GM12878 (cell line): ENCODE measurements around the gene ACSF2. TPM values are rescaled to one million over a fixed set of nuclear protein-coding genes. Genes with fewer than 3 reads are reported as not detected.
A peak's percentile ranks its signal among the peaks of the same experiment; 100 is the strongest.

ENCODE experiments used
- ATF7 ChIP-seq: fragments of 450-650 bp; IDR thresholded peaks from 2 replicates; pipeline ENCODE4 v1.6.1; 2016; ENCODE audit warnings: low read depth, mild to moderate bottlenecking
- BCL3 ChIP-seq: IDR thresholded peaks from 2 replicates; pipeline ENCODE4 v1.6.1; 2011; ENCODE audit warnings: borderline replicate concordance, low read depth, mild to moderate bottlenecking, moderate library complexity, low read length; ENCODE audit not compliant: insufficient read depth, poor library complexity, severe bottlenecking
- BHLHE40 ChIP-seq, 2 experiments: fragments of 450-650 bp in 1 of 2; IDR thresholded peaks; 2 replicates each; pipeline ENCODE4 v1.6.1; 2011 to 2017; ENCODE audit warnings: low read depth in 2 of 2, borderline replicate concordance in 1 of 2, improper control_type of control experiment in 1 of 2, low read length in 1 of 2, mild to moderate bottlenecking in 1 of 2
- CEBPB ChIP-seq, 2 experiments: fragments of 150-350 bp in 1 of 2; IDR thresholded peaks; 2 replicates each; pipeline ENCODE4 v1.6.1; 2012 to 2014; ENCODE audit warnings: low read depth in 2 of 2, low read length in 2 of 2, borderline replicate concordance in 1 of 2, inconsistent platforms in 1 of 2
- CHD2 ChIP-seq: IDR thresholded peaks from 2 replicates; pipeline ENCODE4 v1.6.1; 2011; ENCODE audit warnings: low read depth, low read length, improper control_type of control experiment, borderline replicate concordance
- CHD4 ChIP-seq: fragments of 200-600 bp; sonication (generic); IDR thresholded peaks from 2 replicates; pipeline ENCODE4 v1.6.1; 2016; ENCODE audit warnings: mild to moderate bottlenecking
- CREB1 ChIP-seq: IDR thresholded peaks from 2 replicates; pipeline ENCODE4 v1.6.1; 2012; ENCODE audit warnings: low read depth, mild to moderate bottlenecking, inconsistent platforms
- CTCF ChIP-seq, 3 experiments: IDR thresholded peaks in 2 of 3; conservative IDR thresholded peaks in 1 of 3; 2 replicates each; pipeline ENCODE4 v1.5.1; 2011; ENCODE audit warnings: low read depth in 3 of 3, low read length in 3 of 3, mild to moderate bottlenecking in 3 of 3, control low read depth in 2 of 3, moderate library complexity in 2 of 3, inconsistent platforms in 1 of 3, mixed read lengths in 1 of 3; ENCODE audit not compliant: control insufficient read depth in 2 of 3, insufficient read depth in 1 of 3; ENCODE audit errors: extremely low read depth in 1 of 3
- EGR1 ChIP-seq, 2 experiments: IDR thresholded peaks; 1 replicate in 1 of 2; 2 replicates in 1 of 2; pipeline ENCODE4 v1.6.1; 2011 to 2012; ENCODE audit warnings: low read depth in 2 of 2, low read length in 2 of 2, borderline replicate concordance in 1 of 2, mild to moderate bottlenecking in 1 of 2, moderate library complexity in 1 of 2
- ESRRA ChIP-seq: IDR thresholded peaks from 2 replicates; pipeline ENCODE4 v1.6.1; 2012; ENCODE audit warnings: mild to moderate bottlenecking, low read length, improper control_type of control experiment
- EZH2 ChIP-seq: IDR thresholded peaks from 2 replicates; pipeline ENCODE4 v1.6.1; 2012; ENCODE audit warnings: low read depth, mild to moderate bottlenecking, control low read depth, inconsistent platforms, low read length, borderline replicate concordance; ENCODE audit not compliant: control insufficient read depth
- GABPA ChIP-seq: IDR thresholded peaks from 2 replicates; pipeline ENCODE4 v1.6.1; 2014; ENCODE audit warnings: antibody characterized with exemption, low read depth, mild to moderate bottlenecking, inconsistent platforms
- GATAD2B ChIP-seq: fragments of 450-650 bp; conservative IDR thresholded peaks from 2 replicates; pipeline ENCODE4 v1.6.1; 2017; ENCODE audit warnings: low read depth, mild to moderate bottlenecking, moderate library complexity
- HDAC6 ChIP-seq: fragments of 200-600 bp; sonication (generic); IDR thresholded peaks from one replicate; pipeline ENCODE4 v1.8.0; 2017; ENCODE audit warnings: antibody characterized with exemption; ENCODE audit not compliant: unreplicated experiment
- IKZF1 ChIP-seq: fragments of 450-650 bp; conservative IDR thresholded peaks from 2 replicates; pipeline ENCODE4 v1.6.1; 2017; ENCODE audit warnings: antibody characterized with exemption, mild to moderate bottlenecking
- IKZF2 ChIP-seq, 2 experiments: fragments of 450-650 bp; IDR thresholded peaks; 2 replicates each; pipeline ENCODE4 v1.6.1; 2017; ENCODE audit warnings: mild to moderate bottlenecking in 2 of 2, moderate library complexity in 2 of 2
- PML ChIP-seq: IDR thresholded peaks from 2 replicates; pipeline ENCODE4 v1.6.1; 2012; ENCODE audit warnings: low read length, inconsistent platforms
- POLR2AphosphoS2 ChIP-seq: IDR thresholded peaks from 2 replicates; pipeline ENCODE4 v1.6.1; 2011; ENCODE audit warnings: low read depth, mild to moderate bottlenecking, low read length, improper control_type of control experiment, moderate library complexity
- POU2F2 ChIP-seq: IDR thresholded peaks from 3 replicates; pipeline ENCODE4 v1.6.1; 2011; ENCODE audit warnings: low read depth, mild to moderate bottlenecking, low read length, borderline replicate concordance
- RAD21 ChIP-seq: IDR thresholded peaks from 2 replicates; pipeline ENCODE4 v1.6.1; 2011; ENCODE audit warnings: mild to moderate bottlenecking, low read depth, low read length, moderate library complexity; ENCODE audit not compliant: insufficient read depth
- SUZ12 ChIP-seq: fragments of 200-600 bp; sonication (generic); IDR thresholded peaks from one replicate; pipeline ENCODE4 v1.6.1; 2018; ENCODE audit warnings: antibody characterized with exemption, mild to moderate bottlenecking; ENCODE audit not compliant: unreplicated experiment
- TBL1XR1 ChIP-seq: IDR thresholded peaks from 2 replicates; pipeline ENCODE4 v1.6.1; 2012; ENCODE audit warnings: low read depth, low read length, improper control_type of control experiment
- USF1 ChIP-seq: IDR thresholded peaks from 2 replicates; pipeline ENCODE4 v1.6.1; 2011; ENCODE audit warnings: borderline replicate concordance, low read depth, mild to moderate bottlenecking, moderate library complexity, mixed read lengths, low read length; ENCODE audit not compliant: insufficient read depth; ENCODE audit errors: extremely low read length
- YY1 ChIP-seq: IDR thresholded peaks from 2 replicates; pipeline ENCODE4 v1.6.1; 2011; ENCODE audit warnings: low read depth, mild to moderate bottlenecking, low read length
- ZBED1 ChIP-seq: IDR thresholded peaks from 2 replicates; pipeline ENCODE4 v1.6.1; 2016; ENCODE audit warnings: borderline replicate concordance
- polyA plus RNA-seq, 11 experiments: library from polyadenylated mRNA; depleted of rRNA in 4 of 11; unstranded in 6 of 11; stranded (reverse) in 5 of 11; fragments of >200 nt; fragmentation: Nextera tagmentation in 4 of 11; fragmentation: Illumina TruSeq in 1 of 11; extraction: Ambion mirVana in 4 of 11; extraction: Trizol in 1 of 11; gene quantifications; 1 replicate in 1 of 11; 2 replicates in 10 of 11; pipeline versions ENCODE4 v1.2.1 to v1.2.3, GENCODE V29; 2011 to 2016; ENCODE audit warnings: inconsistent platforms in 2 of 11, missing spikeins in 2 of 11, low read depth in 1 of 11
- total RNA-seq, 4 experiments: library from RNA; depleted of rRNA in 3 of 4; stranded (reverse); fragments of >200 nt in 3 of 4; fragmentation: Illumina TruSeq in 1 of 4; extraction: Trizol in 1 of 4; gene quantifications; 2 replicates each; pipeline versions ENCODE4 v1.2.1 to v1.2.3, GENCODE V29; 2013 to 2021

ACSF2 gene
- total and polyA plus RNA-seq, 10 of the 15 experiments (the other 5 are each of a cell fraction or from before 2014, with no cell fraction given): 7.1 to 32.8 (median 16.8) TPM

- TF ChIP-seq CHD2: peak; percentile 71
- no peak for TF ChIP-seq BCL3
- peak; percentile 64; the same call in 1 of the 2 replicates for TF ChIP-seq ESRRA
- no peak for TF ChIP-seq GABPA
- TF ChIP-seq PML: no peak; the same call in 1 of the 2 replicates
- TF ChIP-seq IKZF1: peak; percentile 95
- peak; percentile 43 to 80 for TF ChIP-seq EGR1 (IDR thresholded peaks at IDR 0.05; ENCODE audit: borderline replicate concordance in 1 of 2, low read depth in 2 of 2, low read length in 2 of 2)
- TF ChIP-seq HDAC6: peak; percentile 74
- TF ChIP-seq POU2F2: peak; percentile 80; the same call in 2 of the 3 replicates
- peak; percentile 70 for TF ChIP-seq CREB1
- TF ChIP-seq CTCF (IDR thresholded peaks at IDR 0.05 in 2 of 3, conservative IDR thresholded peaks at IDR 0.05 in 1 of 3; ENCODE audit: control insufficient read depth in 2 of 3, extremely low read depth in 1 of 3, insufficient read depth in 1 of 3, low read depth in 3 of 3, low read length in 3 of 3): peak; percentile 71 to 87 (median 73)
- no peak for TF ChIP-seq EZH2
- peak; percentile 49 for TF ChIP-seq USF1
- TF ChIP-seq SUZ12: no peak
- TF ChIP-seq BHLHE40 (IDR thresholded peaks at IDR 0.05; ENCODE audit: borderline replicate concordance in 1 of 2, low read depth in 2 of 2, low read length in 1 of 2): peak; percentile 97 to 99
- TF ChIP-seq CEBPB (IDR thresholded peaks at IDR 0.05; ENCODE audit: borderline replicate concordance in 1 of 2, low read depth in 2 of 2, low read length in 2 of 2): no peak
- peak; percentile 63; the same call in 1 of the 2 replicates for TF ChIP-seq POLR2AphosphoS2
- TF ChIP-seq TBL1XR1: no peak; the same call in 1 of the 2 replicates
- no peak for TF ChIP-seq CHD4
- TF ChIP-seq ATF7: no peak; the same call in 1 of the 2 replicates
- peak; percentile 95 for TF ChIP-seq YY1
- TF ChIP-seq RAD21: peak; percentile 54
- no peak for TF ChIP-seq IKZF2 (IDR thresholded peaks at IDR 0.05)
- TF ChIP-seq GATAD2B: peak; percentile 97
- no peak for TF ChIP-seq ZBED1
These were observed 52.7 kb downstream of the ACSF2 start, which contains the start of gene RSAD1 (continued) for GRCh38 chr17:50478391-50479381.
